Fibroblast of lung (primary cell): Measurements from ENCODE around the gene GGCT.

Experiments used
- EZH2 ChIP-seq: IDR thresholded peaks from 2 replicates; pipeline ENCODE4 v1.5.1; 2012; ENCODE audit warnings: low read length, control low read depth, mild to moderate bottlenecking; ENCODE audit errors: missing control alignments
- TF ChIP-seq, protein P1 (sequence below), 2 donors: IDR thresholded peaks in 1 of 2; conservative IDR thresholded peaks in 1 of 2; 1 replicate in 1 of 2; 2 replicates in 1 of 2; pipeline ENCODE4 v1.5.1; 2011 to 2012; ENCODE audit warnings: low read length in 2 of 2, control low read depth in 1 of 2, inconsistent platforms in 1 of 2, low read depth in 1 of 2, mild to moderate bottlenecking in 1 of 2

DNA sequence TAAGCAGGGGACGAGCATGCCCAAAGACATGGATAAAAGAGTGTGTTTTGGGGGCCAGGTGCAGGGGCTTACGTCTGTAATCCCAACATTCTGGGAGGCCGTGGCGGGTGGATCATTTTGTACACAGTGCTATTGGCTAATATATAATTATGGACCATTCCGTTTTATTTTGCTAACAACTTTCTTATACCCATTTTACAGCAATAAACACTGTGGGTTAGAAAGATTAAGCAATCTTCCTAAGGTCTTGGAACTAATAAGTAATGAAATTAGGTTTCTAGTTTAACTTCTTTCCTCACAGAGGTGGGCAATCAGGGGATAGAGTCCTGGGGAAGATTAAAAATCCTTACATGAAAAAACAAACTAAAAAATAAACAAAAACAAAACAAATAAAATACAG, 3.4 kb downstream of the GGCT start:
- TF ChIP-seq, protein P1, sequence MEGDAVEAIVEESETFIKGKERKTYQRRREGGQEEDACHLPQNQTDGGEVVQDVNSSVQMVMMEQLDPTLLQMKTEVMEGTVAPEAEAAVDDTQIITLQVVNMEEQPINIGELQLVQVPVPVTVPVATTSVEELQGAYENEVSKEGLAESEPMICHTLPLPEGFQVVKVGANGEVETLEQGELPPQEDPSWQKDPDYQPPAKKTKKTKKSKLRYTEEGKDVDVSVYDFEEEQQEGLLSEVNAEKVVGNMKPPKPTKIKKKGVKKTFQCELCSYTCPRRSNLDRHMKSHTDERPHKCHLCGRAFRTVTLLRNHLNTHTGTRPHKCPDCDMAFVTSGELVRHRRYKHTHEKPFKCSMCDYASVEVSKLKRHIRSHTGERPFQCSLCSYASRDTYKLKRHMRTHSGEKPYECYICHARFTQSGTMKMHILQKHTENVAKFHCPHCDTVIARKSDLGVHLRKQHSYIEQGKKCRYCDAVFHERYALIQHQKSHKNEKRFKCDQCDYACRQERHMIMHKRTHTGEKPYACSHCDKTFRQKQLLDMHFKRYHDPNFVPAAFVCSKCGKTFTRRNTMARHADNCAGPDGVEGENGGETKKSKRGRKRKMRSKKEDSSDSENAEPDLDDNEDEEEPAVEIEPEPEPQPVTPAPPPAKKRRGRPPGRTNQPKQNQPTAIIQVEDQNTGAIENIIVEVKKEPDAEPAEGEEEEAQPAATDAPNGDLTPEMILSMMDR (conservative IDR thresholded peaks at IDR 0.05 in 1 of 2, IDR thresholded peaks at IDR 0.05 in 1 of 2; ENCODE audit: low read depth in 1 of 2, low read length in 2 of 2) = no peak
- TF ChIP-seq EZH2 = no peak
